Measurements from ENCODE around the gene ZNF157. TPM values are rescaled to one million over a fixed set of nuclear protein-coding genes. Genes with fewer than 3 reads are reported as not detected.

ZNF157 gene
- total RNA-seq, 1 donor = under 0.01 TPM

DNA sequence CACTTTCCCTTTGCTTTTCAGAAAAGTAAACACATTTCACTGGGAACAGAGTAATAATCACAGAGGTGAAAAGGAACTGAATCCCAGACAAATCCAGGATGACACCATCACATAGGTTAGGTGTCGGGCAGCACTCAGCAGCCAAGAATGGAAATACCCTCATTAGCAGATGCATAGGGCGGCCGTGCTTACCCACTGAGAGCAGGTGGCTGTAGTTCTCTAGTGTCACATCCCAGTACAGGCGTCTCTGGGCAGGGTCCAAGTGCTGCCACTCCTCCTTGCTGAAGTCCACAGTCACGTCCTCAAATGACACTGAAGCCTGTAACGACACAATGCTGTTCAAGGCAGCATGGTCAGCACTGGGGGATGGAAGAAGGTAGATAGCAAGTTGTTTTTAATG lies 85.7 kb downstream of the ZNF157 start:
- Histone ChIP-seq H3K4me1 (ENCODE audit: insufficient read depth, low read length) (no peaks in the 10 kb centered on the region), H3K4me2 (ENCODE audit: insufficient read depth, low read length) (no peak overlapping the region), H3K27me3 (ENCODE audit: insufficient read depth, low read length) (no peaks in the 10 kb centered on the region), H3K27ac (ENCODE audit: low read depth, low read length) (no peak overlapping the region), H2AFZ (ENCODE audit: low read length) (no peak overlapping the region), H3K4me3 (ENCODE audit: insufficient read depth, low read length) (no peak overlapping the region), H3K79me2 (ENCODE audit: insufficient read depth, low read length) (no peaks in the 10 kb centered on the region), H4K20me1 (ENCODE audit: insufficient read depth, low read length) (no peaks in the 10 kb centered on the region), H3K36me3 (ENCODE audit: insufficient read depth, low read length) (peaks cover 4% of the 10 kb centered on the region), H3K9me3 (ENCODE audit: low read depth, low read length) (no peaks in the 10 kb centered on the region)
- TF ChIP-seq, protein P1, sequence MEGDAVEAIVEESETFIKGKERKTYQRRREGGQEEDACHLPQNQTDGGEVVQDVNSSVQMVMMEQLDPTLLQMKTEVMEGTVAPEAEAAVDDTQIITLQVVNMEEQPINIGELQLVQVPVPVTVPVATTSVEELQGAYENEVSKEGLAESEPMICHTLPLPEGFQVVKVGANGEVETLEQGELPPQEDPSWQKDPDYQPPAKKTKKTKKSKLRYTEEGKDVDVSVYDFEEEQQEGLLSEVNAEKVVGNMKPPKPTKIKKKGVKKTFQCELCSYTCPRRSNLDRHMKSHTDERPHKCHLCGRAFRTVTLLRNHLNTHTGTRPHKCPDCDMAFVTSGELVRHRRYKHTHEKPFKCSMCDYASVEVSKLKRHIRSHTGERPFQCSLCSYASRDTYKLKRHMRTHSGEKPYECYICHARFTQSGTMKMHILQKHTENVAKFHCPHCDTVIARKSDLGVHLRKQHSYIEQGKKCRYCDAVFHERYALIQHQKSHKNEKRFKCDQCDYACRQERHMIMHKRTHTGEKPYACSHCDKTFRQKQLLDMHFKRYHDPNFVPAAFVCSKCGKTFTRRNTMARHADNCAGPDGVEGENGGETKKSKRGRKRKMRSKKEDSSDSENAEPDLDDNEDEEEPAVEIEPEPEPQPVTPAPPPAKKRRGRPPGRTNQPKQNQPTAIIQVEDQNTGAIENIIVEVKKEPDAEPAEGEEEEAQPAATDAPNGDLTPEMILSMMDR (IDR thresholded peaks at IDR 0.05; ENCODE audit: extremely low read depth, low read depth, low read length) = no peak
- no peak for DNase-seq (ENCODE audit: insufficient read length, low spot score, missing footprints)

- no peaks in the 10 kb centered on the region for H3K4me1 ChIP-seq (ENCODE audit: insufficient read depth, low read length)
- TF ChIP-seq, protein P1 (IDR thresholded peaks at IDR 0.05; ENCODE audit: extremely low read depth, low read depth, low read length) = no peak
These were observed 88.2 kb downstream of the ZNF157 start for GRCh38 chrX:47458528-47458927.

GRCh38 chrX:47460561-47460960 lies 90.2 kb downstream of the ZNF157 start:
- H3K4me2 ChIP-seq (ENCODE audit: insufficient read depth, low read length) = no peak overlapping the region
- no peak overlapping the region for H3K27ac ChIP-seq (ENCODE audit: low read depth, low read length)
- no peaks in the 10 kb centered on the region for H3K79me2 ChIP-seq (ENCODE audit: insufficient read depth, low read length)
- TF ChIP-seq, protein P1 (IDR thresholded peaks at IDR 0.05; ENCODE audit: extremely low read depth, low read depth, low read length) = no peak
- H2AFZ ChIP-seq (ENCODE audit: low read length) = no peak overlapping the region
- no peak for DNase-seq (ENCODE audit: insufficient read length, low spot score, missing footprints)
- H3K27me3 ChIP-seq (ENCODE audit: insufficient read depth, low read length) = no peaks in the 10 kb centered on the region
- no peaks in the 10 kb centered on the region for H3K4me1 ChIP-seq (ENCODE audit: insufficient read depth, low read length)
- H3K4me3 ChIP-seq (ENCODE audit: insufficient read depth, low read length) = no peak overlapping the region
- no peaks in the 10 kb centered on the region for H3K9me3 ChIP-seq (ENCODE audit: low read depth, low read length)
- no peaks in the 10 kb centered on the region for H3K36me3 ChIP-seq (ENCODE audit: insufficient read depth, low read length)
- no peaks in the 10 kb centered on the region for H4K20me1 ChIP-seq (ENCODE audit: insufficient read depth, low read length)

More at GRCh38 chrX:47458528-47458927, 88.2 kb downstream of the ZNF157 start:
- no peak overlapping the region for H3K4me3 ChIP-seq (ENCODE audit: insufficient read depth, low read length)
- H2AFZ ChIP-seq (ENCODE audit: low read length) = no peak overlapping the region
- no peak overlapping the region for H3K27ac ChIP-seq (ENCODE audit: low read depth, low read length)
- H3K4me2 ChIP-seq (ENCODE audit: insufficient read depth, low read length) = no peak overlapping the region
- H4K20me1 ChIP-seq (ENCODE audit: insufficient read depth, low read length) = no peaks in the 10 kb centered on the region
- DNase-seq (ENCODE audit: insufficient read length, low spot score, missing footprints) = no peak
- H3K27me3 ChIP-seq (ENCODE audit: insufficient read depth, low read length) = no peaks in the 10 kb centered on the region
- no peaks in the 10 kb centered on the region for H3K9me3 ChIP-seq (ENCODE audit: low read depth, low read length)
- peaks cover 4% of the 10 kb centered on the region for H3K36me3 ChIP-seq (ENCODE audit: insufficient read depth, low read length)
- no peaks in the 10 kb centered on the region for H3K79me2 ChIP-seq (ENCODE audit: insufficient read depth, low read length)

Small RNA genes within 50 kb of the gene (small RNA-seq; reads per million reads assigned to genes)
- 0.52 reads per million for gene SNORA11C

Other genes starting within 250 kb of the ZNF157 start
- gene NDUFB11, start 225.9 kb upstream of the ZNF157 start, total RNA-seq = 43.1 and 45.4 TPM in 2 replicates
- gene RBM10, start 225.4 kb upstream of the ZNF157 start, total RNA-seq = 29.2 and 32.9 TPM in 2 replicates
- 142 and 150 TPM in 2 replicates for gene UBA1, start 176.7 kb upstream of the ZNF157 start, total RNA-seq
- 61.2 and 65.4 TPM in 2 replicates for gene CDK16, start 151.9 kb upstream of the ZNF157 start, total RNA-seq
- 28.2 and 31.8 TPM in 2 replicates for gene USP11, start 137.6 kb upstream of the ZNF157 start, total RNA-seq
- 9.0 and 9.1 TPM in 2 replicates for gene ZNF41, start 112.6 kb downstream of the ZNF157 start, total RNA-seq
- gene ARAF, start 190.6 kb downstream of the ZNF157 start, total RNA-seq = 18.9 and 21.0 TPM in 2 replicates
- gene TIMP1, start 211.9 kb downstream of the ZNF157 start, total RNA-seq = 904 and 922 TPM in 2 replicates
- under 0.01 TPM in 2 replicates for gene SYN1, start 249.3 kb downstream of the ZNF157 start, total RNA-seq